HUES48 (cell line): ENCODE data around the gene PANX1.

Experiments used
- H3K27ac ChIP-seq: one replicate; pipeline ENCODE4 v1.7.0; 2013; ENCODE audit warnings: low read depth, low read length, inconsistent platforms
- H3K27me3 ChIP-seq: 2 replicates; pipeline ENCODE4 v1.6.1; 2013; ENCODE audit warnings: mild to moderate bottlenecking, low read length; ENCODE audit not compliant: control insufficient read depth, insufficient read depth
- H3K36me3 ChIP-seq: 2 replicates; pipeline ENCODE4 v1.6.1; 2013; ENCODE audit warnings: low read length; ENCODE audit not compliant: control insufficient read depth, insufficient read depth
- H3K4me1 ChIP-seq: 2 replicates; pipeline ENCODE4 v1.6.1; 2013; ENCODE audit warnings: mild to moderate bottlenecking, low read length; ENCODE audit not compliant: control insufficient read depth, insufficient read depth
- H3K4me3 ChIP-seq: 2 replicates; pipeline ENCODE4 v1.5.1; 2013; ENCODE audit warnings: mild to moderate bottlenecking, low read depth, low read length
- H3K9ac ChIP-seq: 2 replicates; pipeline ENCODE4 v1.6.1; 2013; ENCODE audit warnings: mild to moderate bottlenecking, low read depth, low read length, moderate library complexity
- H3K9me3 ChIP-seq: 2 replicates; pipeline ENCODE4 v1.6.1; 2013; ENCODE audit warnings: low read length; ENCODE audit not compliant: control insufficient read depth, insufficient read depth

Gene PANX1

GRCh38 chr11:94217705-94218104 lies 89.1 kb downstream of the PANX1 start:
- Histone ChIP-seq H3K27ac (no peak overlapping the region), H3K9me3 (0 out of 2 replicates have a peak, but pooled peaks cover 4% of the 10 kb centered on the region), H3K4me1 (no peaks in the 10 kb centered on the region), H3K9ac (no peak overlapping the region), H3K27me3 (no peaks in the 10 kb centered on the region), H3K36me3 (no peaks in the 10 kb centered on the region), H3K4me3 (no peak overlapping the region)

- Histone ChIP-seq H3K36me3 (no peaks in the 10 kb centered on the region), H3K27me3 (no peaks in the 10 kb centered on the region), H3K4me1 (no peaks in the 10 kb centered on the region), H3K27ac (no peak overlapping the region), H3K9me3 (0 out of 2 replicates have a peak, but pooled peaks cover 4% of the 10 kb centered on the region), H3K9ac (no peak overlapping the region), H3K4me3 (no peak overlapping the region)
Measured at GRCh38 chr11:94218372-94218771, 89.7 kb downstream of the PANX1 start.

GRCh38 chr11:94219771-94220170 lies 91.1 kb downstream of the PANX1 start:
- no peak overlapping the region for H3K27ac ChIP-seq
- H3K4me1 ChIP-seq: no peaks in the 10 kb centered on the region
- H3K27me3 ChIP-seq: no peaks in the 10 kb centered on the region
- H3K4me3 ChIP-seq: no peak overlapping the region
- H3K36me3 ChIP-seq: no peaks in the 10 kb centered on the region
- 0 out of 2 replicates have a peak, but pooled peaks cover 4% of the 10 kb centered on the region for H3K9me3 ChIP-seq
- no peak overlapping the region for H3K9ac ChIP-seq

- Histone ChIP-seq H3K27ac (no peak overlapping the region), H3K36me3 (no peaks in the 10 kb centered on the region), H3K4me1 (no peaks in the 10 kb centered on the region), H3K9me3 (0 out of 2 replicates have a peak, but pooled peaks cover 2% of the 10 kb centered on the region), H3K4me3 (no peak overlapping the region), H3K9ac (no peak overlapping the region), H3K27me3 (no peaks in the 10 kb centered on the region)
Measured at GRCh38 chr11:94224078-94224477, 95.4 kb downstream of the PANX1 start.
